Measurements from ENCODE around the gene DSC3. TPM values are rescaled to one million over a fixed set of nuclear protein-coding genes. Genes with fewer than 3 reads are reported as not detected.
"Not testable (repeated sequence)": the region's sequence is repeated elsewhere in the genome, so short reads cannot be mapped to it uniquely, and the experiment has no call there.

Gene DSC3
- total RNA-seq, 3 donors from 2014 or later = 0.19 to 0.61 TPM; not detected in 1

DNA sequence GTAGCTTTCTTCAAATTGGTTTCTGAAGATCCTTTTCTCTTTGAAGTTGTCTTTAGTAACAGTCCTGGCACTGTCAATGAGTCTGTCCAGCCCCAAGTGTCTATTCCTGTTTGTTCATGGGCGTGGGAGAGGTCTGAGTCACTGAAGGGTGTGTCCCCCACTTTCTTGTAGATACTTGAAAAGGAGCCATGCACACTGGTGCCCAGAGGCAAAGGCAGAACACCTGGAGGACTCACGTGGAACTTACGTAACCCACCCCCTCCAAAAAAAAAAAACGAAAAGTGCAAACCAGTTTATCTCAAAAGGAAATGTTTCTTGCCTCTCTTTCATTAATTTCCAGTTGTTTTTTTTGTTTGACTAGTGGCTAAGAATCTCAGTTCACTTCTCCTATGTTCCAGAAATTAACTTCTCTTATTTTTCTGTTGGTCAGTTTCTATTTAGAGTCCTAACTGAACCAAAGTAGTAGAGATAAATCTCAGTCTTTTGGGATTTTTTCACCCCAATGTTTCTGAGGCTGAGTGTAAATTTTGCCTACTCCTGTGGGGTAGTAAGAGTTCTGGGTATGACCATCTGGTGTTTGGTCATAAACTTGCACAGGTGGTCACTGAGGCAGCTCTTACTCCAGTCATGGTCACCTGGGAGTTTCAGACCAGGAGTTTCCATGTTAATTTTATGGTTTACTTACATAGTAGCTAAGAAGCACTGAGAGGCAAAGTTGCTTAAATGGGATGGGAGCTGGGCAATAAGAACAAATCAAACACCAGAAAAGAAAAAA lies 54.9 kb downstream of the DSC3 start:
- DNase-seq (peak in 2 of 3 donors; percentile 41 to 69), ATAC-seq (peak; percentile 96)
- Histone ChIP-seq H3K36me3 (ENCODE audit: low read depth) (no peaks in the 10 kb centered on the region), H3K4me1 (ENCODE audit: low read depth) (no peaks in the 10 kb centered on the region), H3K9me3 (no peaks in the 10 kb centered on the region), H3K4me3 (no peak overlapping the region)
- intact Hi-C loops (cut with DNase I, micrococcal nuclease) = no loop called here
- TF ChIP-seq, protein P1, sequence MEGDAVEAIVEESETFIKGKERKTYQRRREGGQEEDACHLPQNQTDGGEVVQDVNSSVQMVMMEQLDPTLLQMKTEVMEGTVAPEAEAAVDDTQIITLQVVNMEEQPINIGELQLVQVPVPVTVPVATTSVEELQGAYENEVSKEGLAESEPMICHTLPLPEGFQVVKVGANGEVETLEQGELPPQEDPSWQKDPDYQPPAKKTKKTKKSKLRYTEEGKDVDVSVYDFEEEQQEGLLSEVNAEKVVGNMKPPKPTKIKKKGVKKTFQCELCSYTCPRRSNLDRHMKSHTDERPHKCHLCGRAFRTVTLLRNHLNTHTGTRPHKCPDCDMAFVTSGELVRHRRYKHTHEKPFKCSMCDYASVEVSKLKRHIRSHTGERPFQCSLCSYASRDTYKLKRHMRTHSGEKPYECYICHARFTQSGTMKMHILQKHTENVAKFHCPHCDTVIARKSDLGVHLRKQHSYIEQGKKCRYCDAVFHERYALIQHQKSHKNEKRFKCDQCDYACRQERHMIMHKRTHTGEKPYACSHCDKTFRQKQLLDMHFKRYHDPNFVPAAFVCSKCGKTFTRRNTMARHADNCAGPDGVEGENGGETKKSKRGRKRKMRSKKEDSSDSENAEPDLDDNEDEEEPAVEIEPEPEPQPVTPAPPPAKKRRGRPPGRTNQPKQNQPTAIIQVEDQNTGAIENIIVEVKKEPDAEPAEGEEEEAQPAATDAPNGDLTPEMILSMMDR (IDR thresholded peaks at IDR 0.05) = no peak

GRCh38 chr18:30985753-30986152 lies 56.8 kb downstream of the DSC3 start:
- ATAC-seq = no peak
- TF ChIP-seq, protein P1 (IDR thresholded peaks at IDR 0.05) = no peak
- no peak overlapping the region for H3K4me3 ChIP-seq
- intact Hi-C loops (cut with DNase I, micrococcal nuclease) = no loop called here
- DNase-seq = no peak
- H3K4me1 ChIP-seq (ENCODE audit: low read depth) = no peaks in the 10 kb centered on the region
- H3K36me3 ChIP-seq (ENCODE audit: low read depth) = no peaks in the 10 kb centered on the region
- H3K9me3 ChIP-seq = no peaks in the 10 kb centered on the region

- DNase-seq (peak in 2 of 3 donors; percentile 59 to 68), ATAC-seq (peak; percentile 82)
- intact Hi-C loops (cut with DNase I, micrococcal nuclease) = no loop called here
- H3K9me3 ChIP-seq = no peaks in the 10 kb centered on the region
- TF ChIP-seq, protein P1 (IDR thresholded peaks at IDR 0.05) = no peak
- no peaks in the 10 kb centered on the region for H3K4me1 ChIP-seq (ENCODE audit: low read depth)
- H3K36me3 ChIP-seq (ENCODE audit: low read depth) = no peaks in the 10 kb centered on the region
- no peak overlapping the region for H3K4me3 ChIP-seq
These were observed 60.1 kb downstream of the DSC3 start for GRCh38 chr18:30982285-30982992.

DNA sequence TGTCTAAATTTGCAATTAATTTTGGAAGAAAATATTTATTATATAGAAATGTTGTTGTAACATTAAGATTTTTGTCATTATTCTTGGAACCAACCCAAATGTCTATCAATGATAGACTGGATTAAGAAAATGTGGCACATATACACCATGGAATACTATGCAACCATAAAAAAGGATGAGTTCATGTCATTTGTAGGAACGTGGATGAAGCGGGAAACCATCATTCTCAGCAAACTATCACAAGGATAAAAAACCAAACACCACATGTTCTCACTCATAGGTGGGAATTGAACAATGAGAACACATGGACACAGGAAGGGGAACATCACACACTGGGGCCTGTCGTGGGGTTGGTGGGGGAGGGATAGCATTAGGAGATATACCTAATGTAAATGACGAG lies 64.5 kb downstream of the DSC3 start:
- H3K4me1 ChIP-seq (ENCODE audit: low read depth); DNase-seq; ATAC-seq; H3K9me3 ChIP-seq; H3K36me3 ChIP-seq (ENCODE audit: low read depth); intact Hi-C loops (cut with DNase I, micrococcal nuclease); H3K4me3 ChIP-seq: not testable (repeated sequence)

DNA sequence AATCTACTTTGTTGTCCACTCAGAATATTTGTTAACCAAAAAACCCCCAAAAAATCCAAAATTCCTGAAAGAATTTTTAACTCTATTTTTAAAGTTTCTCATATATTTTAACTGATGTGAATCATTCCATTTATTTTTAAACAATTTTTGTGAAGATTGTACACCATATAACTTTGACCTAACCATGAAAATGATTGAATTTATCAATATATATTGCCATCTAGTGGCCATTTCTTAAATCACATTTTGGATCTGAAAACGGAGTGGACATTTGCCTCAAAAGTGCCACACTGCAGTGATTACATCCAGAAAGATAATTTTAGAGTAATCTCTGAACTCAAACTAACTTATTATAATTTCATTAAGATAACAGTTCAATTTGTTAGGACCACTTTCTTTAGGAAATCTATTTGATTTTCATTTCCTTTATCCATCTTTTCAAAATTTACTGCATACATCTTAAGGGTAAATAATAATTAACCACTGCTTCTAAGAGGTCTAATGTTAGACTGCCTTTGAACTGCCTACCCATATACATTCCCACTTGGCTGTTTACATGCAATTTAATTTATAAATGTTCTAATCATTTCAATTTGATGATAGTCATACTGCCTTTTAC lies 71.1 kb downstream of the DSC3 start:
- no peaks in the 10 kb centered on the region for H3K36me3 ChIP-seq (ENCODE audit: low read depth)
- TF ChIP-seq, protein P1 (IDR thresholded peaks at IDR 0.05) = peak; percentile 28
- H3K9me3 ChIP-seq = no peaks in the 10 kb centered on the region
- DNase-seq (no peak), ATAC-seq (no peak)
- H3K4me3 ChIP-seq = no peak overlapping the region
- intact Hi-C loops (cut with DNase I, micrococcal nuclease) = no loop called here
- no peaks in the 10 kb centered on the region for H3K4me1 ChIP-seq (ENCODE audit: low read depth)
